HUES6 (cell line): ENCODE measurements around the gene DNAAF8.

ENCODE experiments used
- H3K27ac ChIP-seq: 2 replicates; pipeline ENCODE4 v1.7.0; 2013; ENCODE audit warnings: low read depth, mild to moderate bottlenecking, low read length, inconsistent platforms
- H3K27me3 ChIP-seq: 2 replicates; pipeline ENCODE4 v1.6.1; 2013; ENCODE audit warnings: low read length; ENCODE audit not compliant: control insufficient read depth, insufficient read depth
- H3K36me3 ChIP-seq: 2 replicates; pipeline ENCODE4 v1.6.1; 2013; ENCODE audit warnings: low read length; ENCODE audit not compliant: control insufficient read depth, insufficient read depth
- H3K4me1 ChIP-seq: 2 replicates; pipeline ENCODE4 v1.6.1; 2013; ENCODE audit warnings: low read length; ENCODE audit not compliant: control insufficient read depth, insufficient read depth
- H3K4me3 ChIP-seq: 2 replicates; pipeline ENCODE4 v1.5.1; 2013; ENCODE audit warnings: low read depth, low read length
- H3K9ac ChIP-seq: one replicate; pipeline ENCODE4 v1.6.1; 2013; ENCODE audit warnings: mild to moderate bottlenecking, low read length
- H3K9me3 ChIP-seq: 2 replicates; pipeline ENCODE4 v1.6.1; 2013; ENCODE audit warnings: low read depth, low read length; ENCODE audit not compliant: control insufficient read depth, insufficient read depth

DNAAF8 gene

GRCh38 chr16:4755687-4756086 is 21.4 kb downstream of the DNAAF8 start:
- 0 out of 2 replicates have a peak, but pooled peaks cover 7% of the 10 kb centered on the region for H3K9me3 ChIP-seq
- H3K9ac ChIP-seq: no peak overlapping the region
- peaks cover 90% of the 10 kb centered on the region for H3K36me3 ChIP-seq

GRCh38 chr16:4760221-4760910 is 26.0 kb downstream of the DNAAF8 start:
- Histone ChIP-seq H3K27me3 (no peaks in the 10 kb centered on the region), H3K4me1 (no peaks in the 10 kb centered on the region), H3K27ac (no peak overlapping the region), H3K9ac (no peak overlapping the region), H3K4me3 (no peak overlapping the region), H3K9me3 (0 out of 2 replicates have a peak, but pooled peaks cover 6% of the 10 kb centered on the region), H3K36me3 (peaks cover 85% of the 10 kb centered on the region)

More at GRCh38 chr16:4755687-4756086, 21.4 kb downstream of the DNAAF8 start:
- Histone ChIP-seq H3K4me1 (no peaks in the 10 kb centered on the region), H3K4me3 (no peak overlapping the region), H3K27ac (no peak overlapping the region), H3K27me3 (no peaks in the 10 kb centered on the region)

DNA sequence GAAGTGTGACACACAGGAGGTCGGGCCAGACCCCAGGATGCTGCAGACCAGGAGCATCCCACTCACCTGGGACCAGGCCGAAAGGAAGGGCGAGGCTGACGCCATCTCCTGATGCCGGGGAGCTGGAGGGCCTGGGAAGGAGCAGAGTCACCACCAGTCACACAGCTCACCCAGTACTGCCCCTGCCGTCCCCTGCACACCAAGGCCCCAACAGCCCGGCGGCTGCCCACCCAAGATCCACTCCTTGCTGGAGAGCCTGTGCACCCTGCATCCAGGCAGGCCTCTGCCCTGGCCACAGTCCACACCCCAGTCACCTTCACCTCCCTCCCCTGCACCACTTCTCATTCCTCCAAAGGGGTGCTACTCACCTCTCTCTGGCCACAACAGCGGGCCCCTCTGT is 27.9 kb downstream of the DNAAF8 start:
- H3K27ac ChIP-seq: no peak overlapping the region

GRCh38 chr16:4763791-4764190 is 29.5 kb downstream of the DNAAF8 start:
- no peak overlapping the region for H3K4me3 ChIP-seq
- H3K36me3 ChIP-seq: peaks cover 58% of the 10 kb centered on the region
- H3K27me3 ChIP-seq: no peaks in the 10 kb centered on the region
- 0 out of 2 replicates have a peak, but pooled peaks cover 11% of the 10 kb centered on the region for H3K4me1 ChIP-seq
- H3K27ac ChIP-seq: no peak overlapping the region
- H3K9me3 ChIP-seq: no peaks in the 10 kb centered on the region
- no peak overlapping the region for H3K9ac ChIP-seq

More for the DNA sequence above, 27.9 kb downstream of the DNAAF8 start:
- 0 out of 2 replicates have a peak, but pooled peaks cover 4% of the 10 kb centered on the region for H3K4me1 ChIP-seq
- no peaks in the 10 kb centered on the region for H3K27me3 ChIP-seq
- no peak overlapping the region for H3K9ac ChIP-seq
- H3K9me3 ChIP-seq: no peaks in the 10 kb centered on the region
- H3K36me3 ChIP-seq: peaks cover 70% of the 10 kb centered on the region
- no peak overlapping the region for H3K4me3 ChIP-seq

DNA sequence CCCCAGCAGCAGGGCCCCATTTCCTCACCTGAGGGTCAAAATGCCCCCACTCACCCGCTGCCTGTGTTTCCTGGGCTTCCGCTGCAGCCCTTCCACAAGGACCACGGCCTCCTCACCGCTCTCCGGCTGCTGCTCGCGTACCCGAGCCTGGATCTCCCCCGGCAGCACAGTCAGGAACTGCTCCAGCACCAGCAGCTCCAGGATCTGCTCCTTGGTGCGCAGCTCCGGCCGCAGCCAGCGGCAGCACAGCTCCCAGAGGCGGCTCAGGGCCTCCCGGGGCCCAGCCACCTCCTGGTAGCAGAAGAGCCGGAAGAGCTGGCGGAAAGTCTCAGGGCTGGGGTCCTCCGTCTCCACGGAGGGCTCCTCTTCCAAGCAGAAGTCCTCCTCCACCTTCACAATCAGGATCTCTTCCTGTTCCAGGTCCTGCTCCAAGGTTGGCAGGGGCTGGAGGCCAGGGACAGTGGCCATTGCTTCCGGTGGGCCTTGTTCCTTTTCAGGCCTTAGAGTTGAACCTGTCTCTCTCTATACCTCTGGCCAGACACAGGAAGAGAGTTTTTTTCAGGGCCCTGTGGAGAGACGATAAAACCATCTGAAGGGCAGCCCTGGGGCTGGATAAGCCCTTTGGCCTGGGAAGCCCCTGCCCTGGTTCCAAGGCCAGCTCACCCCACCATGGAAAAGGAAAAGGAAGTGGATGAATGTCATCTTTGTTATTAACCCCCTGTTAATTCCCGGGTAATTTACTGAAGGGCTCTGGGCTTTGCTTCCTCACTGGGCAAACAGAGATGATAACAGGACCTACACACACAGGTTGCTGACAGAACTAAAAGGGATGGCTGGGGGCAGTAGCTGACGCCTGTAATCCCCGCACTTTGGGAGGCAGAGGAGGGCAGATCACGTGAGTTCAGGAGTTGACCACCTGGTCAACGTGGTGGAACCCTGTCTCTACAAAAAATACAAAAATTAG is 31.5 kb downstream of the DNAAF8 start:
- H3K27ac ChIP-seq: no peak overlapping the region
- peaks cover 38% of the 10 kb centered on the region for H3K36me3 ChIP-seq

DNA sequence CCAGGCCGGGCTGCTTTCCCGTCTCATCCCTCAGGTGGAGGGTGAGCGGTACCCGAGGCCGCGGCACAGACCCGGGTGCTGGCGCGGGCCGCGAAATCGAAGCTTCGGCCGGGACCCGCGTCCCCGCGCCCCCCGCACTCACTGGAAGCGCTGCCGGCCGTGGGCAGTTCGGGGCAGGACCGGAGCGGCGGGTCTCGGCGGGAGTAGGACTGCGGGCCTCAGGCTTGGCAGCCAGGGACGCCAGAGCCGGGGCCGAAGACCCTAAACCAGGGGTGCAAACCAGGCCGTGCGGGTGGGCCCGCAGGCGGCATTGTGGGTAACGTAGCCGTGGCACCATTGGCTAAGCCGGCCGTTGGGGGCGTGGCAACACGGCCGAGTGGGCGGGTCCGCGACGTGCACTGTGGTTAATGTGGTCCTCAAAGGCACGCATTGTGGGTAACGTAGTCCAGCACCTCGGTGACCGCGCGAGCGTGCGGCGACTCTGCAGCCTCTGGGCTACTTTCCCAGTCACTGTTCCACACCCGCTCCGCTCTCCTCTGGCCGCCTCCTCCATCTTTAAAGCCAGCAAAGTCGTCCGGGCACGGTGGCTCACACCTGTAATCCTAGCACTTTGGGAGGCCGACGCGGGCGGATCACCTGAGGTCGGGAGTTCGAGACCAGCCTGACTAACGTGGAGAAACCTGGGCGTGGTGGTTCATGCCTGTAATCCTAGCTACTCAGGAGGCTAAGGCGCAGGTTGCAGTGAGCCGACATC is 32.7 kb downstream of the DNAAF8 start, which contains the start of gene ZNF500:
ZNF500 (minus strand) TSS at position 288 of the 754 bp plus-strand sequence. CDS start 1,184 bp downstream, outside the sequence.
- H3K36me3 ChIP-seq: peaks cover 30% of the 10 kb centered on the region
- peak within 1 kb of the TSS; percentile 85 for H3K4me3 ChIP-seq
- H3K27me3 ChIP-seq: no peaks in the 10 kb centered on the region
- H3K27ac ChIP-seq: peak within 1 kb of the TSS; percentile 74; the same call in 1 of the 2 replicates
- H3K4me1 ChIP-seq: peaks cover 14% of the 10 kb centered on the region; the same call in 1 of the 2 replicates
- H3K9me3 ChIP-seq: no peaks in the 10 kb centered on the region
- peak within 1 kb of the TSS; percentile 83 for H3K9ac ChIP-seq

More for the DNA sequence above, 31.5 kb downstream of the DNAAF8 start:
- Histone ChIP-seq H3K9me3 (no peaks in the 10 kb centered on the region), H3K4me1 (peaks cover 14% of the 10 kb centered on the region; the same call in 1 of the 2 replicates), H3K9ac (peak overlapping the region; percentile 83), H3K4me3 (peak overlapping the region; percentile 85), H3K27me3 (no peaks in the 10 kb centered on the region)

GRCh38 chr16:4767872-4768548 is 33.7 kb downstream of the DNAAF8 start:
- H3K4me3 ChIP-seq: peak overlapping the region; percentile 85
- peaks cover 21% of the 10 kb centered on the region for H3K36me3 ChIP-seq
- H3K27ac ChIP-seq: no peak overlapping the region
- H3K27me3 ChIP-seq: no peaks in the 10 kb centered on the region
- H3K9me3 ChIP-seq: no peaks in the 10 kb centered on the region
- H3K4me1 ChIP-seq: peaks cover 14% of the 10 kb centered on the region; the same call in 1 of the 2 replicates
- H3K9ac ChIP-seq: peak overlapping the region; percentile 62

DNA sequence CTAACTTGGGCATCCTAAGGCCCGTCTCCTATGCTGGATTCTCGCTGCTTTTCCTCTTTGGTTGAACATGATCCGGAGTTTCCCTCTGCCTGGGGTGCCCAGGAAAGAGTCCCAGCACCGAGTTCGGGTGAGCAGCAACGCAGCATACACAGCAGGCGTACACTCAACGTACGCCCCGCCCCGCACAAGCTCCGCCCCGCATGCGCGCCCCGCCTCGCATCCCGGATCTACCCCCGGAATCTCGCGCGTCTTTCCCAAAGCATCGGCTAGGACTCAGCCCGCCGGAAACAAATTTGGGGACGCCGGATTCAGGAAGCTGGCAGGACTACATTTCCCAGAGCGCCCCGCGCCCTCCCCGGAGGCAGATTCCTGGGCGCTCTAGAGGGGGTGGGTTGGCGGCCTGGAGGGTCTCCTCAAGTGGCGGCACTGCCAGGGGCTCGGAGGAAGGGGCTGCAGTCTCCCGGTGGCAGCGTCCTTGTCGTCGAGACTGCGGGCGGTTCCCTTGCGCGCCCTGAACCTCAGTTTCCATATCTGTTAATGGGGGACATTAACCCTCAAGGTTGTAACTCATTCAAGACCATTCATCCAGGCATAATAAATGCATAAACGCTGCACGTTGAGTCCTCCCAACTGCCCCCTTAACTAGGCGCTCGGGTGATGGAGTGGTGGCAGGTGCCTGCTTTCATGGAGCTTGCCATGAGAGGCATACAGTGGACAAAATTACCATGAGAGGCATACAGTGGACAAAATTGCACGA is 34.4 kb downstream of the DNAAF8 start:
- H3K4me3 ChIP-seq: peak overlapping the region; percentile 85
- H3K9me3 ChIP-seq: no peaks in the 10 kb centered on the region
- peaks cover 14% of the 10 kb centered on the region; the same call in 1 of the 2 replicates for H3K4me1 ChIP-seq
- H3K27me3 ChIP-seq: no peaks in the 10 kb centered on the region
- peaks cover 14% of the 10 kb centered on the region for H3K36me3 ChIP-seq
- 0 out of 2 replicates have a peak overlapping the region, but pooled peaks have one; percentile 4 for H3K27ac ChIP-seq
- peak overlapping the region; percentile 62 for H3K9ac ChIP-seq

GRCh38 chr16:4769306-4769638 is 34.9 kb downstream of the DNAAF8 start:
- peaks cover 10% of the 10 kb centered on the region for H3K36me3 ChIP-seq
- H3K4me3 ChIP-seq: peak overlapping the region; percentile 85
- H3K9me3 ChIP-seq: no peaks in the 10 kb centered on the region
- no peaks in the 10 kb centered on the region for H3K27me3 ChIP-seq
- 0 out of 2 replicates have a peak overlapping the region, but pooled peaks have one; percentile 4 for H3K27ac ChIP-seq
- H3K4me1 ChIP-seq: peaks cover 14% of the 10 kb centered on the region; the same call in 1 of the 2 replicates
- H3K9ac ChIP-seq: peak overlapping the region; percentile 35
